Body of pancreas (tissue), 4 donors: Measurements from ENCODE around the gene MYO15A. TPM values are rescaled to one million over a fixed set of nuclear protein-coding genes. Genes with fewer than 3 reads are reported as not detected.

Experiments
- ATAC-seq: fragments of 150-250 bp; one replicate; pipeline ENCODE4 v1.9.1; 2016
- DNase-seq, 4 donors: peaks; one replicate each; pipeline ENCODE4 v3.0.0-alpha.2; 2019
- H3K27ac ChIP-seq, 4 donors: fragments of 200-600 bp; sonication (generic); 1 replicate in 3 of 4; 2 replicates in 1 of 4; pipeline versions ENCODE4 v1.5.1 to v1.6.1; 2016 to 2019; ENCODE audit warnings: mild to moderate bottlenecking in 1 of 4, mixed read lengths in 1 of 4, moderate library complexity in 1 of 4
- H3K27me3 ChIP-seq, 2 donors: fragments of 200-600 bp; sonication (generic); one replicate each; pipeline ENCODE4 v1.6.0; 2016; ENCODE audit warnings: mild to moderate bottlenecking in 1 of 2
- H3K36me3 ChIP-seq, 2 donors: fragments of 200-600 bp; sonication (generic); replicated peaks in 1 of 2; 2 replicates each; pipeline ENCODE4 v1.5.1; 2016; ENCODE audit warnings: low read depth in 2 of 2; ENCODE audit not compliant: insufficient read depth in 1 of 2
- H3K4me1 ChIP-seq: fragments of 200-600 bp; sonication (generic); one replicate; pipeline ENCODE4 v1.6.0; 2016
- H3K4me3 ChIP-seq, 2 donors: fragments of 200-600 bp; sonication (generic); 1 replicate in 1 of 2; 2 replicates in 1 of 2; pipeline ENCODE4 v1.5.1; 2016 to 2019
- H3K9me3 ChIP-seq, 3 donors: fragments of 200-600 bp; sonication (generic); 1 replicate in 2 of 3; 2 replicates in 1 of 3; pipeline ENCODE4 v1.5.1; 2016
- POLR2A ChIP-seq, 3 donors: fragments of 450-650 bp; IDR thresholded peaks; one replicate each; pipeline ENCODE4 v1.6.1; 2016; ENCODE audit warnings: antibody characterized with exemption in 3 of 3, mild to moderate bottlenecking in 2 of 3
- WGBS, 2 donors: methylation state at CpG; one replicate each; pipeline ENCODE4 v1.1.5; 2017; 5-methylcytosine and 5-hydroxymethylcytosine counted together
- intact Hi-C: fragments of 100-400 bp; cut with DNase I; formaldehyde crosslinking; loops from one replicate; pipeline ENCODE4 v1.15.1; 2023
- total RNA-seq, 2 donors: library from RNA; depleted of rRNA; stranded (reverse); fragments of >200 nt; gene quantifications; one replicate each; pipeline ENCODE4 v1.1.0, GENCODE V29; 2016
- TF ChIP-seq, protein P1 (sequence below), 7 experiments: fragments of 450-650 bp in 4 of 7; fragments of 200-600 bp in 3 of 7; sonication (generic) in 3 of 7; IDR thresholded peaks; one replicate each; pipeline ENCODE4 v1.5.1; 2016 to 2019; ENCODE audit warnings: antibody characterized with exemption in 7 of 7

Gene MYO15A
- total RNA-seq, 2 donors from 2014 or later = under 0.01 to 1.3 TPM

DNA sequence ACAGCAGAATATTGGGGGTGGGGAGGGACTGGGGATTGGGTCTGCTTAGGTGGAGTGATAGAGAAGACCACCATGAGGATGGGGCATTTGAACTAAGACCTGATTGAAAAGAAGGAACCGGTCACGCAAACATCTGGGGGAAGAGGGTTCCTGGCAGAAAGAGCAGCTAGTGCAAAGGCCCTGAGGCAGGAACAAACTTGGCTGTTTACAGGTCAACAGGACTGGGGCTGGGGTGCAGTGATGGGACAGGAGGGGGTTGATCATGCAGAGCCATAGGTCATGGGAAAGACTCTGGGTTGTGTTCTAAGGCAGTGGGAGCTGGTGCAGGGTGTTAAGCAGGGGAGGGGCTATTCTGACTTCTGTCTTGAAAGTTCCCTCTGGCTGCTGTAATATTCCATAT, 18.9 kb upstream of the MYO15A start:
- H3K27ac ChIP-seq = no peak overlapping the region
- peaks cover 0 to 9% of the 10 kb centered on the region in 2 donors for H3K36me3 ChIP-seq
- TF ChIP-seq POLR2A (IDR thresholded peaks at IDR 0.05) = no peak
- TF ChIP-seq, protein P1, sequence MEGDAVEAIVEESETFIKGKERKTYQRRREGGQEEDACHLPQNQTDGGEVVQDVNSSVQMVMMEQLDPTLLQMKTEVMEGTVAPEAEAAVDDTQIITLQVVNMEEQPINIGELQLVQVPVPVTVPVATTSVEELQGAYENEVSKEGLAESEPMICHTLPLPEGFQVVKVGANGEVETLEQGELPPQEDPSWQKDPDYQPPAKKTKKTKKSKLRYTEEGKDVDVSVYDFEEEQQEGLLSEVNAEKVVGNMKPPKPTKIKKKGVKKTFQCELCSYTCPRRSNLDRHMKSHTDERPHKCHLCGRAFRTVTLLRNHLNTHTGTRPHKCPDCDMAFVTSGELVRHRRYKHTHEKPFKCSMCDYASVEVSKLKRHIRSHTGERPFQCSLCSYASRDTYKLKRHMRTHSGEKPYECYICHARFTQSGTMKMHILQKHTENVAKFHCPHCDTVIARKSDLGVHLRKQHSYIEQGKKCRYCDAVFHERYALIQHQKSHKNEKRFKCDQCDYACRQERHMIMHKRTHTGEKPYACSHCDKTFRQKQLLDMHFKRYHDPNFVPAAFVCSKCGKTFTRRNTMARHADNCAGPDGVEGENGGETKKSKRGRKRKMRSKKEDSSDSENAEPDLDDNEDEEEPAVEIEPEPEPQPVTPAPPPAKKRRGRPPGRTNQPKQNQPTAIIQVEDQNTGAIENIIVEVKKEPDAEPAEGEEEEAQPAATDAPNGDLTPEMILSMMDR (IDR thresholded peaks at IDR 0.05) = no peak
- H3K9me3 ChIP-seq = no peaks in the 10 kb centered on the region
- ATAC-seq (no peak), DNase-seq (no peak)
- intact Hi-C loops = no loop called here
- WGBS, 2 donors = 95 to 100% methylated on average over 2 of the region's 2 CpGs
- H3K27me3 ChIP-seq = no peaks in the 10 kb centered on the region
- no peak overlapping the region for H3K4me3 ChIP-seq
- peaks cover 23% of the 10 kb centered on the region for H3K4me1 ChIP-seq

DNA sequence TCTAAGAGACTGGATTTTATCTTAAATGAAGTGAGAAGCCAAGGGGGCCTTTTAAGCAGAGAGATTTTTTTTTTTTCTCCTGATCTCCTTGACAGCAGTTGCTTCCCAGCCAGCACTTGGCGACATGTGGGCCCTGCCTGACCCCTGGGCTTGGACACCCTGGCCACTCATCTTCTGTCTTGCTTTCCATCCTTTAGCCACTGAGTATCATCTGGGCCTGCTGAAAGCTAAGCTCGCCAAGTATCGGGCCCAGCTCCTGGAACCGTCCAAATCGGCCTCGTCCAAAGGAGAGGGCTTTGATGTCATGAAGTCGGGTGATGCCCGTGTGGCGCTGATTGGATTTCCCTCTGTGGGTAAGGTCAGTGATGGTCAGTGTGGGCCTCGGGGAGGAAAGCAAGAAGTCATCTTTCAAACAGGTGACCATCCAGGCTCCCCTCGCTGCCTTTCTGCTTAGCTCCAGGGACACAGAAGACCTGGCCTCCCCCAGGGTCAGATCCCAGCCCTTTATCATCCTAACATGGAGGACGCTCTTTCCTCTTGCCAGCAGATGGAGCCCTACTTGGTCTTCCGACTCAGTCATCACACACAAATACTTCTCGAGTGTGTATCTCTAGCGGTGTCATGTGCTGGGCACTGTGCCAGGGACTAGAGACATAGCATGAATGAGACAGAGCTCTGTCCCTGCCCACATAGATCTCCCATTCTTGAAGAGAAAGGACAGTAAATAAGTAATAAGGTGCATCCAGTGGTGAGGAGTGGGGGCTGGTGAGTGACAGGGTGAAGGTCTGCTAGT, 14.7 kb upstream of the MYO15A start:
- DNase-seq = peak in 2 of 4 donors; percentile 31 to 32
- WGBS, 2 donors = 76 to 82% methylated on average over 15 of the region's 15 CpGs
- intact Hi-C loops = no loop called here

DNA sequence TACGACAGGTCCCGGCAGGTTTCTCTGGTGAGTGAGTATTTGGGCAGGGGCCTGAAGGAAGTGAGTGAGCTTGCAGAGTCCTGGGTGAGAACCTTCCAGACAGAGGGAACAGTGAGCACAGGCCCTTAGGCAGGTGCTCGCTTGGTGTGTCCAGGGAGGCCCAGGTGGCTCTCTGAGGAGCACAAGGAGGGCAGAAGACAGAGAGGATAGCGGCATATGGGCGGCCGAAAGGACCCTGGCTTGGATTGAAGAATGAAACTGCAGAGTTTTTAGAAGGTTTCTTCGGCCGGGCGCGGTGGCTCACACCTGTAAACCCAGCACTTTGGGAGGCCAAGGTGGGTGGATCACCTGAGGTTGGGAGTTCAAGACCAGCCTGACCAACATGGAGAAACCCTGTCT, 14.1 kb upstream of the MYO15A start:
- peaks cover 1% of the 10 kb centered on the region for H3K4me1 ChIP-seq
- intact Hi-C loops = no loop called here
- H3K9me3 ChIP-seq = no peaks in the 10 kb centered on the region
- no peak overlapping the region for H3K4me3 ChIP-seq
- DNase-seq (no peak), ATAC-seq (no peak)
- H3K27me3 ChIP-seq = no peaks in the 10 kb centered on the region
- H3K27ac ChIP-seq = no peak overlapping the region
- TF ChIP-seq, protein P1 (IDR thresholded peaks at IDR 0.05) = no peak
- TF ChIP-seq POLR2A (IDR thresholded peaks at IDR 0.05) = no peak
- 96 to 97% methylated on average over 10 of the region's 10 CpGs for WGBS, 2 donors
- peaks cover 3 to 17% of the 10 kb centered on the region in 2 donors for H3K36me3 ChIP-seq

More for the DNA sequence above, 14.7 kb upstream of the MYO15A start:
- Histone ChIP-seq H3K27me3 (no peaks in the 10 kb centered on the region), H3K27ac (no peak overlapping the region), H3K4me1 (peaks cover 7% of the 10 kb centered on the region), H3K4me3 (no peak overlapping the region), H3K36me3 (peaks cover 3 to 16% of the 10 kb centered on the region in 2 donors), H3K9me3 (no peaks in the 10 kb centered on the region)
- TF ChIP-seq POLR2A (IDR thresholded peaks at IDR 0.05) = no peak
- TF ChIP-seq, protein P1 (IDR thresholded peaks at IDR 0.05) = no peak
- ATAC-seq = no peak

DNA sequence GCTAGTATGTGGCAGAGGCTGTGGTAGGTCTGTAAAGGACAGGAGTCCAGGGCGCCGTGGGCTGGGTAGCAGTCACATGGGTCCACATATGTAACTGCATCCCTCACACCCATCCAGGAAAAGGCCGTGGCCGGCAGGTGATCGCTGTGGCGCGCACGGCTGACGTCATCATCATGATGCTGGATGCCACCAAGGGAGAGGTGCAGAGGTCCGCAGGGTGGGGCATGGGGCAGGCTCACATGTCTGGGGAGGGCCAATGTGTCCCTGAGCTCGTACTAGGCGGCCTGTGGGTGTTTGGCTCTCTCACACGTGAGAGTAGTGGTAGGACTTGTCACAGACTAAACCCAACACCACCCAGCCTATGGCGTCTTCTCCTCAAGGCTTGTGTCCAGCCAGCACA, 9.0 kb upstream of the MYO15A start:
- intact Hi-C loops = no loop called here
- Histone ChIP-seq H3K4me3 (no peak overlapping the region), H3K36me3 (peaks cover 3 to 11% of the 10 kb centered on the region in 2 donors), H3K9me3 (no peaks in the 10 kb centered on the region), H3K27me3 (no peaks in the 10 kb centered on the region), H3K27ac (no peak overlapping the region), H3K4me1 (no peaks in the 10 kb centered on the region)
- TF ChIP-seq POLR2A (IDR thresholded peaks at IDR 0.05) = no peak
- TF ChIP-seq, protein P1 (IDR thresholded peaks at IDR 0.05) = no peak
- ATAC-seq (no peak), DNase-seq (no peak)
- 86 to 93% methylated on average over 5 to 14 of the region's 14 CpGs for WGBS, 2 donors

DNA sequence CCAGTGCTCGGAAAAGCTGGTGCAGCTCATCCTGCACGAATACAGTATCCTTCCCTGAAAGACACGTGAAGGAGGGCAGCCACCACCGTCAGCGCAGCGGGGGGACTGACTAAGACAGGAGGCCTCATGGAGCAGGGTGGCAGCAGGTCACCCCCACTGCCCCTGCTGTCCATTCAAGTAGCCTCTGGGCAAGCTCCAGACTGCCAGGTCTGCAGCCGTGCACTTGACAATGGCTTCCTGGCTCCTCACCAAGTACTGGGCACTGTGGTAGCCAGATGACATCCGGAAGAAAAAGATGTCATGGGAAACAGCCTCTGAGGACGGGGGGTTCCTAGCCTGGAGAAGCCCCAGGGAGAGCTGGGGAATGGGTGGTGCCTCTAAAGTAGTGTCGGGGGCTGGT, 7.9 kb upstream of the MYO15A start:
- intact Hi-C loops = no loop called here
- no peak for ATAC-seq
- TF ChIP-seq, protein P1 (IDR thresholded peaks at IDR 0.05) = no peak
- TF ChIP-seq POLR2A (IDR thresholded peaks at IDR 0.05) = no peak
- 82 to 84% methylated on average over 8 to 10 of the region's 10 CpGs for WGBS, 2 donors
- DNase-seq = no peak
- H3K4me1 ChIP-seq = no peaks in the 10 kb centered on the region
- no peak overlapping the region for H3K27ac ChIP-seq
- H3K9me3 ChIP-seq = no peaks in the 10 kb centered on the region
- H3K27me3 ChIP-seq = no peaks in the 10 kb centered on the region
- no peak overlapping the region for H3K4me3 ChIP-seq
- peaks cover 1 to 11% of the 10 kb centered on the region in 2 donors for H3K36me3 ChIP-seq
